GM21515 (cell line): ENCODE data around the gene GPD2.

ENCODE experiments used
- ATAC-seq: cut with Tn5 transposase; IDR thresholded peaks from one replicate; pipeline ENCODE4 v1.9.1; 2021; ENCODE audit not compliant: unreplicated experiment

Gene GPD2

GRCh38 chr2:156435718-156436496 is at the start of gene GPD2:
TSS of gene GPD2 (plus strand) at chr2:156436379. CDS start at chr2:156476106, 39,727 bp downstream.
- ATAC-seq = peak; percentile 57

GRCh38 chr2:156394033-156394741 is 42.0 kb upstream of the GPD2 start:
- ATAC-seq = no peak

- peak; percentile 41 for ATAC-seq
Measured at GRCh38 chr2:156396126-156396525, 40.1 kb upstream of the GPD2 start.

- ATAC-seq = no peak
Measured at GRCh38 chr2:156397229-156397628, 39.0 kb upstream of the GPD2 start.

- ATAC-seq = no peak
Measured at GRCh38 chr2:156398176-156398575, 38.0 kb upstream of the GPD2 start.

- ATAC-seq = no peak
Measured at GRCh38 chr2:156399224-156399949, 36.8 kb upstream of the GPD2 start.

DNA sequence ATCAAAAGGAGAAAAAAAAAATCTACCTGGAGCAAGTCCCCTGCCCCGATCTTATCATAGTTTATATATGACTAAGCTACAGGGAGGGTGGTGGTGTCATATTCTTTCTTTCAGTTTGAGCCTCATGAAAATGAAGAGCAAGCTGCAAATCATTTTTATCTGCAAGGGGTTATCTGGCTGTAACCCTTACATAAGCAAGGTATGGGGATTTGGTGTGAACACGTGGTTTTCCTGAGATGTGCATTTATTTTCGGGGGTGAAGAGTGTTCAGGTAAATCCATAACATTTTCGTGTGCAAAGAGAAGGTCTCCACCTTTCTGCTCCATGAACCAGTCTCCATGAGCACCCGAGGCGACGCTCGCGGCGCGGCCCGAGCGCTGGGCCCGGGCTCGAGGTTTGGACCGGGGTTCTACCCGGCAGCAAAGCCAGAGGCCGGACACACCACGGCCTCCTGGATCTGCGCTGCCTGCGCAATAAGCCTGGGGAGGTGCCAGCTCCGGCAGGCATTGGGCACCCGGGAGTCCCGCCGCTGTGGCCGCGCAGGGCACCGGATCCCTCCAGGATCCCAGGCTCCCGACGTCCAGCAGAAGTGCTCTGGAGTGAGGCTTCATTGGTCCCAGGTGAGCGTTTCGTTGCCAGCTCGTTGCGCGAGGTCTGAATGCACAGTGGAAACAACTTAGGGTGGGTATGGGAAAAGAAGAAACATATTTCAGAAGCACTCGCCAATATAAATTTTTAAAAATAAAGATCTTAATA is 36.1 kb upstream of the GPD2 start:
- ATAC-seq = peak; percentile 33

DNA sequence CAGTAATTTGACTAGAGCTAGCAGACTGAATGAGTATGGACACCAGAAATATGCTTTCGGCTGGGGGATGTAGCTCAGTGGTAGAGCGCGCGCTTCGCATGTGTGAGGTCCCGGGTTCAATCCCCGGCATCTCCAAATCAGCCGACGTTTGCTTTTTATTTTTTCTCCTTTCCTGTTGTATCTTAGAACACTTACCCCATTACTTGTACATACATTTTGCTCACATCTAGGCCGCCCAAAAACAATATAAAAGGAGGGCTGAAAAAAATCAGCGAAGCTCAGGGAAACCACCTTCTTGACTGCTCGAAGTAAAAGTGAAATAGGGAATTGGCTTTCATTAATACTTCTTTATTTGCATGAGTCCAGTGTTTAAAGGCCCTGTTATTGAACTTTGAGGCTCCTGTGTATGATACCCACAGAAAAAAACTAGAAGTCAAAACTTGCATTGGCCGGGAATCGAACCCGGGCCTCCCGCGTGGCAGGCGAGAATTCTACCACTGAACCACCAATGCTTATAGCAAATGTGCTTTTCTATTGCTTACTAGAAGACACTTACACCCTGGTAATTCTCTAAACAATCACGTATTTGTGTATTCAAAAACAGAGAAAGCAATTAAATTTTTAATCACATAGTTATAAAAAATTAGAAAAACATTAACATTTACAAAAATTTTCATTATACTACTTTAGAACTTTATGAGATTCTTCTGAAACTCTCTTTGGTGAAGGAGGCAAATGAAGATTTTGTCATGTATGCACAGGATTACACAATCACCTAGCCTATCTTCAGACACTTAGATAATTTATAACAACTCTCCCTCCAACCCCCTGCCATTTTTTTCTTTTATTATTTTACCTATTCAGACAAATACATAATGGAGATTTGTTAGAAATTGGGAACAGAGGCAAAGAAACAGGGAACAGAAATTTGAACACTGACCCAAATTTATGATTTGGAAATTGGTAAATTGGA is 35.2 kb upstream of the GPD2 start:
- ATAC-seq = peak; percentile 61

GRCh38 chr2:156401861-156402260 is 34.3 kb upstream of the GPD2 start:
- no peak for ATAC-seq

DNA sequence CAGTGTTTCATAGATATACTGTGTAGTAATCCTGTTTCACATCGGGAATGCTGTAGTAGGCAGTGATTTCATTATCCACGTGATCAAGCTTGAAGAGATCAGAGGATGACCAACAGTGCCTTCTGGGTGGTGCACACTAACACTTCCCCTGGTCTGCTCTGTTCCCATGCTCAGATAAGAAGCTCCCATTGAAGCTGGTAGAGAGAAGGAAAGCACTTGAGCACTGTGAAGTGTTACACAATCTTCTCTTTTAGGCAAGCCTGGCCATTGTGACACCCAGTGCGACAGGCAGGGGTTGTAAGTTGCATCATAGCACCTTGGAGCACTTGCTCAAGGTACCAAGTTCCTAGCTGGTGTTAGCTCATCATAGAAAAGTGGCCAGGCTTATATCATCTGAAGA is 30.6 kb upstream of the GPD2 start:
- ATAC-seq = no peak

GRCh38 chr2:156411835-156412234 is 24.3 kb upstream of the GPD2 start:
- ATAC-seq = no peak

DNA sequence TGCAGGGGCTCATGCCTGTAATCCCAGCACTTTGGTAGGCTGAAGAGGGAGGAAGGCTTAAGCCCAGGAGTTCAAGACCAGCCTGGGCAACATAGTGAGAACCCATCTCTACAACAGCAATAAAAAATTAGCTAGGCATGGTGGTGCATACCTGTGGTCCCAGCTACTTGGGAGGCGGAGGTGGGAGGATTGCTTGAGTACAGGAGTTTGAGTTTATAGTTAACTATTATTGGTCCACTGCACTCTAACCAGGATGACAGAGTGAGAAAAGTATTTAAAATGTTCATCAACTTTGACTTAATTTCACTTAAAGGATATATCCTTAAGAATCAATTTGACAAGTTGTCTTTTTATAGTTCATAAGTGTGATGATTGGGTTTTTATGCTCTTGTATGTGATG is 14.3 kb upstream of the GPD2 start:
- no peak for ATAC-seq

- no peak for ATAC-seq
Measured at GRCh38 chr2:156423674-156424282, 12.4 kb upstream of the GPD2 start.

DNA sequence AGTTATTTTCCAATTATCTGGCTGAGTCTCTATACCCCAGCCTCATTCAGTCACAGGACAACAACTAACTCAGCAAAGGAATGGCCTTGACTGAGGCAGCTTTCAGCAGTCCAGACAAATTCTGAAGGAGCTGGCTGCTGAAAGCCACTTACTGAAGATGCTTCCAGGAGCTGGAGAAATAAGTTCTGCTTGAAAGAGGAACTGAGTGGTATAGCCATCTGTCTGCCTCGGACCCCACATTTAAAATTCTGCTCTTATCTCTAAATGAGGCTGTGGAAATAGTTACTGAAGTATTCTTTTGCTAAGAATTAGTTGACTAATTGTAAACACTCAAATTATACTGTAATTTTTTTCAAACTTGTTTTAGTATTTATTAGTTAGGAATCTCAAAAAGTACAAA is 9.1 kb upstream of the GPD2 start:
- no peak for ATAC-seq

DNA sequence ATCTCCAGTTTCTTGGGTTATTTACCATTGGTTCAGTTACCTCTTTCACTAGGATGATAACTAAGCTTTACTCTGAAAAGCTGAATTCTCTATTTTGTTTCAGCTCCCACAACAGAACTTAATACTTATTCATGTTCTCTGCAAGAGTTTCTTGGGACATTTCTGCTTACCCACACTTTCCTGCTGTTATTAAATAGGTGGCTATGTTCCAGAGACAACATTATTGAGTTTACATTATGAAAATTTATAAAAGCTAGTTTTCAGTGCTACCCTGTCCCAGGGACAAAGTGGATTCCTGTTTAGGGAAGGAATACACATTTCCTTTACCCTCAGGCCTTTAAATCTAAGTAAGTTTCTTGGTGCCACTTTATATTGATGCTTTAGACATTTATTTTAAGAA is 7.0 kb upstream of the GPD2 start:
- ATAC-seq = no peak

- ATAC-seq = peak; percentile 27
Measured at GRCh38 chr2:156430236-156430979, 5.8 kb upstream of the GPD2 start.

DNA sequence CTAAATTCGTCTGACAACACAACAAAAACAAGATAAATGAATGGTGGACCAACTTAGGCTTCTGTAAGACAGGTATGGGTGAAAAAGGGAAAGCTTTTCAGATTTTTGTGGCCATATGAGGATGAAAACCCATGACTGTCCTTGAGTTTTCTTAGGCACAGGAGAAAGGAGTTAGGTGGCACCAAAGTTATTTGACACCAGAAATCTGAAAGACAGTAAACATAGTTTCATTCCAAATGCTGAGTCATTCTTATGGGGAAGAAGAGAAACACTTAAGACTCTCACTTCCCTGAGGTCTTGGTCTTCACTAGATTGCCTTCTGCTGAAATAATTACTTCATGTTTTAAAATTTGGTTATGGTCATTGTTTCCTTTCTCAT is 5.2 kb upstream of the GPD2 start:
- peak; percentile 72 for ATAC-seq

DNA sequence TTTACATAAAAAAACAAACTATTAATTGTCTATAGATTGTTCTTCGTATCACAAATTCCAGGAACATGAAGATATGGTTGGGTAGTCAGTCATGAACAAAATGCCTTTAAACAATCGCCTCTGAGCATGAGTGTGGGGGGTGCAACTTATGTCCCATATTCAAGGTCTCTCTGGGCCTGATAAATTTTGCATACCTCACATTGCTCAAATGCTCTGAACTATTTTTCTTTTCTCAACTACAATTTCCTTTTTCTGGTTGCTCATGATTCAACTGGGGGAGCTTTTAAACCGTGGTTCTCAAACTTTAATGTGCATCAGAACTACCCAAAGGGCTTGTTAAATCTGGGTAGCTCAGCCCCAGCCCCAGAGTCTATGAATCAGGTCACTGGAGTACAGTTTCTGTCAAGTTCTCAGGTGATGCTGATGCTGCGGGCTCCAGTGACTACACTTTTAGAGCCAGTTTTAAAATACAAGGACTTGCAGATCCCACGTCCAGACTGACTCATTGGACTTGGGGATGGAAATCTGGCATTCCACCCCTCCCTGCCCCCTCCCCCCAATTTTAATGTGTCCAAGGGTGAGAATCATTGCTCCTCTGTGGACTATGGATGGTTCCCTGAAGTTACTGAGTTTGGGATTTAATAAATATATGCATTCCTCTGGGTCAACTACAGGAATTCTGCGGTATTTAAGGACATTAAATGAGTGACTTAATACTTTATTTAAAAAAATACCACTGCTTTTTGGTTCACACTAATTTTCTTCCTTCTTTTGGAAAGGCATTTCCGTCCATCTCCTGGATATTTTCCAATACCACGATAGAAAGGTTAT is 1.5 kb upstream of the GPD2 start:
- no peak for ATAC-seq
